Suprapubic skin (tissue), 4 donors: Measurements from ENCODE around the gene RNLS.

Source experiments
- CTCF ChIP-seq, 2 donors: fragments of 200-600 bp in 1 of 2; fragments of 450-650 bp in 1 of 2; sonication (generic) in 1 of 2; IDR thresholded peaks; one replicate each; pipeline ENCODE4 v1.5.1; 2016 to 2019; ENCODE audit warnings: antibody characterized with exemption in 2 of 2, mild to moderate bottlenecking in 1 of 2, moderate library complexity in 1 of 2
- EP300 ChIP-seq: sonication (generic); formaldehyde crosslinking; IDR thresholded peaks from one replicate; pipeline ENCODE4 v1.6.1; 2017; ENCODE audit warnings: antibody characterized with exemption
- POLR2A ChIP-seq, 2 donors: fragments of 450-650 bp; IDR thresholded peaks; one replicate each; pipeline ENCODE4 v1.6.1; 2017; ENCODE audit warnings: antibody characterized with exemption in 2 of 2, mild to moderate bottlenecking in 2 of 2, moderate library complexity in 2 of 2
- POLR2AphosphoS5 ChIP-seq, 3 donors: sonication (generic); formaldehyde crosslinking; IDR thresholded peaks; one replicate each; pipeline ENCODE4 v1.6.1; 2017; ENCODE audit warnings: antibody characterized with exemption in 3 of 3

DNA sequence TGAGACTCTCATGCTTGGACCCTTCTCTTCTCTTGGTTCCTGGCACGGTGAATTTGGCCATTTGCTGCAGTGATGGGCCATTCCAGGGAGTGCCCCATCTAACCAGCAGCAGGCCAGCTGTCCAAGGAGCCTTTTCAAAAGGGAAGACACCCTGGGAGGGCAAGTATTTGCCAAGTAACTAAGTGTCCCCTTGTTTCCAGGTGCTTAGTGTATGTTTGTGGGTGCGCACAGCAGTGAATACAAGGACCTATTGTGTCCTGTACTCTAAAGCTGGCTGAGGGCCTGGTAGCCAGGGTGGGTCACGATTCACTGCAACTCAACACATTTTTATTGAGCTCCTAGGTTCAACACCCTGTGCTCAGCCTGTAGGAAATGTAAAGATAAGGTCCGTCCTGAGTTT, 348.8 kb downstream of the RNLS start:
- no peak for TF ChIP-seq EP300
- TF ChIP-seq CTCF (IDR thresholded peaks at IDR 0.05) = no peak
- TF ChIP-seq POLR2AphosphoS5 (IDR thresholded peaks at IDR 0.05) = no peak
- no peak for TF ChIP-seq POLR2A (IDR thresholded peaks at IDR 0.05)
